Esophagus squamous epithelium (tissue), 4 donors: ENCODE results near the gene SLC25A11.

ENCODE experiments used
- POLR2A ChIP-seq, 4 donors: fragments of 450-650 bp; IDR thresholded peaks; one replicate each; pipeline ENCODE4 v1.6.1; 2017; ENCODE audit warnings: antibody characterized with exemption in 4 of 4, mild to moderate bottlenecking in 4 of 4, moderate library complexity in 3 of 4
- TF ChIP-seq, protein P1 (sequence below), 6 experiments: fragments of 450-650 bp in 4 of 6; fragments of 200-600 bp in 2 of 6; sonication (generic) in 2 of 6; IDR thresholded peaks; one replicate each; pipeline ENCODE4 v1.5.1; 2016 to 2019; ENCODE audit warnings: antibody characterized with exemption in 6 of 6, mild to moderate bottlenecking in 4 of 6, moderate library complexity in 4 of 6

DNA sequence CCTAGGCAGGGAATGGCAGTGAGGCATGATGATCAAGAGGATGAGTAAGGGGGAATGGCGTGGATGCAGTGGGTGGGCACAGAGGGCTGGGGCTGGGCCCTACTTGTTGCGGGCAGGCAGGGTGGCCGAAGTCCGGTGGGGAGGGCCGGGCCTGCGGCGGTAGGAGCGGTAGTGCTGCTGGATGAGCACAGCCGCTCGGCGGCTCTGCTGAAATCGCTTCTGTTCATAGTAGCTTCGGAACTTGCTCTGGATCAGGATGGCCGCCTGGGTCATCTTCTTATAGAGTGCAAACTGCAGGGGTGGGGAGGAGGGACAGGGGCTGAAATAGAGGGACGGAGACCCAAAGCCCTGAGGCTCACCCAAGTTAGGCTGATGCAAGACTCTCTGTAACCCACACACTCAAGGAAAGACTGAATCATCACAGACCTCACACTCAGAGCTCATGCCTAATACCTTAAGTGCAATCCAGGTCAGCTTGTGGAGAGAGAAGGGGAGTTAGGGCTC, 29.3 kb upstream of the SLC25A11 start:
- TF ChIP-seq, protein P1, sequence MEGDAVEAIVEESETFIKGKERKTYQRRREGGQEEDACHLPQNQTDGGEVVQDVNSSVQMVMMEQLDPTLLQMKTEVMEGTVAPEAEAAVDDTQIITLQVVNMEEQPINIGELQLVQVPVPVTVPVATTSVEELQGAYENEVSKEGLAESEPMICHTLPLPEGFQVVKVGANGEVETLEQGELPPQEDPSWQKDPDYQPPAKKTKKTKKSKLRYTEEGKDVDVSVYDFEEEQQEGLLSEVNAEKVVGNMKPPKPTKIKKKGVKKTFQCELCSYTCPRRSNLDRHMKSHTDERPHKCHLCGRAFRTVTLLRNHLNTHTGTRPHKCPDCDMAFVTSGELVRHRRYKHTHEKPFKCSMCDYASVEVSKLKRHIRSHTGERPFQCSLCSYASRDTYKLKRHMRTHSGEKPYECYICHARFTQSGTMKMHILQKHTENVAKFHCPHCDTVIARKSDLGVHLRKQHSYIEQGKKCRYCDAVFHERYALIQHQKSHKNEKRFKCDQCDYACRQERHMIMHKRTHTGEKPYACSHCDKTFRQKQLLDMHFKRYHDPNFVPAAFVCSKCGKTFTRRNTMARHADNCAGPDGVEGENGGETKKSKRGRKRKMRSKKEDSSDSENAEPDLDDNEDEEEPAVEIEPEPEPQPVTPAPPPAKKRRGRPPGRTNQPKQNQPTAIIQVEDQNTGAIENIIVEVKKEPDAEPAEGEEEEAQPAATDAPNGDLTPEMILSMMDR (IDR thresholded peaks at IDR 0.05) = no peak
- TF ChIP-seq POLR2A (IDR thresholded peaks at IDR 0.05) = no peak
